Nephron progenitor cell (in vitro differentiated cells): ENCODE data around the gene SPRN.

Experiments
- DNase-seq: peaks from one replicate; pipeline ENCODE4 v3.0.0; 2021
- H3K27ac Mint-ChIP-seq: 2 replicates; pipeline ENCODE4 v1.8.0; 2021; ENCODE audit warnings: mild to moderate bottlenecking, moderate library complexity, mixed read lengths
- H3K27me3 Mint-ChIP-seq: 2 replicates; pipeline ENCODE4 v1.8.0; 2021; ENCODE audit warnings: mild to moderate bottlenecking, low read depth, mixed read lengths; ENCODE audit not compliant: poor library complexity
- H3K36me3 Mint-ChIP-seq: 2 replicates; pipeline ENCODE4 v1.8.0; 2021; ENCODE audit warnings: low read depth, mixed read lengths
- H3K4me1 Mint-ChIP-seq: 2 replicates; pipeline ENCODE4 v1.8.0; 2021; ENCODE audit warnings: mixed read lengths
- H3K4me3 Mint-ChIP-seq: 2 replicates; pipeline ENCODE4 v1.8.0; 2021; ENCODE audit warnings: mild to moderate bottlenecking, moderate library complexity, mixed read lengths
- H3K9me3 Mint-ChIP-seq: 2 replicates; pipeline ENCODE4 v1.8.0; 2021; ENCODE audit warnings: mild to moderate bottlenecking, moderate library complexity, mixed read lengths
- TF ChIP-seq, protein P1 (sequence below): fragments of 200-600 bp; sonication (generic); IDR thresholded peaks from 2 replicates; pipeline ENCODE4 v1.5.0; 2021; ENCODE audit warnings: antibody characterized with exemption

The SPRN gene

DNA sequence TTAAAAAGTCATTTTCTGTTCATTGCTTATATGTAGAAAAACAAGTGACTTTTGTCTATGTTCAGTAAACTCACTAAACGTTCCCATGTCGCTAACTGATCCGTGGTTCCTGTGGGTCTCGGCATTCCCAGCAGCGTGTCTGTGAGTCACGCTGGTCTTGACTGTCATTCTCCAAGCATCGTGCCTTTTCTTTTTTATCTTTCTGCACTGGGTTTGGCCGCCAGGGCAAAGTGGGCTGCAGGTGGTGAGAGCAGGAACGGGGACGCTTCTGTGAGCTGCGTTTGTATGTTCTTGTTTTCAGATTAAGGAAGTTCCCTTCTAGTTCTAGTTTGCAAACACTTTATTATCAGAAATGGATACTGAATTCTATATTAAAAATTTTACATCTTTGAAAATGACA, 22.6 kb upstream of the SPRN start:
- Mint-ChIP-seq H3K27ac (no peak overlapping the region), H3K9me3 (peaks cover 83% of the 10 kb centered on the region), H3K27me3 (no peaks in the 10 kb centered on the region), H3K36me3 (peaks cover 24% of the 10 kb centered on the region), H3K4me3 (no peak overlapping the region), H3K4me1 (no peaks in the 10 kb centered on the region)
- no peak for DNase-seq
- TF ChIP-seq, protein P1, sequence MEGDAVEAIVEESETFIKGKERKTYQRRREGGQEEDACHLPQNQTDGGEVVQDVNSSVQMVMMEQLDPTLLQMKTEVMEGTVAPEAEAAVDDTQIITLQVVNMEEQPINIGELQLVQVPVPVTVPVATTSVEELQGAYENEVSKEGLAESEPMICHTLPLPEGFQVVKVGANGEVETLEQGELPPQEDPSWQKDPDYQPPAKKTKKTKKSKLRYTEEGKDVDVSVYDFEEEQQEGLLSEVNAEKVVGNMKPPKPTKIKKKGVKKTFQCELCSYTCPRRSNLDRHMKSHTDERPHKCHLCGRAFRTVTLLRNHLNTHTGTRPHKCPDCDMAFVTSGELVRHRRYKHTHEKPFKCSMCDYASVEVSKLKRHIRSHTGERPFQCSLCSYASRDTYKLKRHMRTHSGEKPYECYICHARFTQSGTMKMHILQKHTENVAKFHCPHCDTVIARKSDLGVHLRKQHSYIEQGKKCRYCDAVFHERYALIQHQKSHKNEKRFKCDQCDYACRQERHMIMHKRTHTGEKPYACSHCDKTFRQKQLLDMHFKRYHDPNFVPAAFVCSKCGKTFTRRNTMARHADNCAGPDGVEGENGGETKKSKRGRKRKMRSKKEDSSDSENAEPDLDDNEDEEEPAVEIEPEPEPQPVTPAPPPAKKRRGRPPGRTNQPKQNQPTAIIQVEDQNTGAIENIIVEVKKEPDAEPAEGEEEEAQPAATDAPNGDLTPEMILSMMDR, result no peak

GRCh38 chr10:133445751-133446708, 21.6 kb upstream of the SPRN start:
- Mint-ChIP-seq H3K4me1 (no peaks in the 10 kb centered on the region), H3K27me3 (no peaks in the 10 kb centered on the region), H3K27ac (no peak overlapping the region), H3K9me3 (peaks cover 82% of the 10 kb centered on the region), H3K36me3 (peaks cover 24% of the 10 kb centered on the region), H3K4me3 (no peak overlapping the region)
- TF ChIP-seq, protein P1, result no peak
- no peak for DNase-seq

DNA sequence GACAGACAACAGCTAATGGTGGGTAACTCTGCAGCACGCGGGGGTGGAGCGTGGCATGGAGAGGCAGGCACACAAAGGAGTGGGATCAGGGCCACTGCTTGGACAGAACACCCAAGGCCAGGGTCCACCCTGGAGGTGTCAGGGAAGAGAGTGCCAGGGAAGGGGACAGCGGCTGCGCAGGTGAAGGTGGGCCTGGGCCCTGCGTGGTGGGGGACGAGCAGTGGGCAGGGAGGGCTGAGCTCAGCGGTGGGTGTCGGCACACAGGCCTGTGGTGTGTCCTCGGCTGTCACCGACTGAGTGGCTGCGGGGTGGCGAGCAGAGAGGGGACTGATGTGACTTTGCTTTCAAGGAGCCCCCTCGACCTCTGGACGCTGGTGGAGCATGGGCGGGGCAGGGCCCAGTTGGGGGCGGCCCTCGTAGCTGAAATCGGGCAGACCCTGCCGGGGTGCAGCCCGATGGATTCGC, 20.9 kb upstream of the SPRN start:
- Mint-ChIP-seq H3K36me3 (peaks cover 24% of the 10 kb centered on the region), H3K4me3 (no peak overlapping the region), H3K27ac (no peak overlapping the region), H3K4me1 (no peaks in the 10 kb centered on the region), H3K9me3 (peaks cover 85% of the 10 kb centered on the region), H3K27me3 (no peaks in the 10 kb centered on the region)
- TF ChIP-seq, protein P1, result no peak
- no peak for DNase-seq

GRCh38 chr10:133444342-133445267, 20.2 kb upstream of the SPRN start:
- Mint-ChIP-seq H3K9me3 (peaks cover 87% of the 10 kb centered on the region), H3K4me1 (no peaks in the 10 kb centered on the region), H3K27me3 (no peaks in the 10 kb centered on the region), H3K36me3 (peaks cover 24% of the 10 kb centered on the region), H3K4me3 (no peak overlapping the region), H3K27ac (no peak overlapping the region)
- no peak for DNase-seq
- TF ChIP-seq, protein P1, result no peak

DNA sequence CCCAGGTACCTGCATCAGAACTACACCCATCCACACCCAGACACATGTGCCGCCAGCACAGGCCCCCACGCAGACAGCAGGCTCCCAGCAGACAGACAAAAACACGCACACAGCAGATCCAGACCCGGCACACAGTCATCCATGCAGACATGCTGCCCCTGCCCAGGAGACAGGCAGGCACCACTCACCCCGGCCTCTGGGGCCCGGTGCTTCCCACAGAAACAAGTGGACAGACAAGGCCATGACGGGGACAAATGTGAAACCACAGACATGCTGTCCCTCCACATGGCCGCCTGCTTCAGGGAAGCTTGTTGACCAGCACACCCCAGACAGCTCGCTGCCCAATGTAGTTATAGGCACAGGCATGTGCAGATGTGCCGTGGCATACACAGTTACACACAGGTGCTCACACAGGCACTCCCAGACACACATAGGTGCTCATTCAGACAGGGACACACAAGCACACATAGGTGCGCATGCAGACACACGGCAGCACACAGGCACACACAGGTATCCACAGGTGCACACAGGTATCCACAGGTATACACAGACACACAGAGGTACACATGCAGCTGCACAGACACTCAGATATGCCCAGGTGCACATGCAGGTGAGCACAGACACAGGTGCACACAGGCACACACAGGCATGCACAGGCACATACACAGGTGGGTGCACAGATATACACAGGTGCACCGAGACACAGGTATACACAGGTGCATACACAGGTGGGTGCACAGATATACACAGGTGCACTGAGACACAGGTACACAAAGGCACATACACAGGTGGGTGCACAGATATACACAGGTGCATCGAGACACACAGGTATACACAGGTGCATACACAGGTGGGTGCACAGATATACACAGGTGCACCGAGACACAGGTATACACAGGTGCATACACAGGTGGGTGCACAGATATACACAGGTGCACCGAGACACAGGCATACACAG, 18.8 kb upstream of the SPRN start:
- no peak overlapping the region for H3K4me3 Mint-ChIP-seq
- H3K27ac Mint-ChIP-seq, result no peak overlapping the region
- DNase-seq, result no peak

More for the DNA sequence above, 18.8 kb upstream of the SPRN start:
- H3K4me1 Mint-ChIP-seq, result no peaks in the 10 kb centered on the region
- TF ChIP-seq, protein P1, result no peak
- H3K9me3 Mint-ChIP-seq, result peaks cover 87% of the 10 kb centered on the region
- H3K36me3 Mint-ChIP-seq, result peaks cover 29% of the 10 kb centered on the region
- no peaks in the 10 kb centered on the region for H3K27me3 Mint-ChIP-seq
